ENCODE measurements around the gene RIMS3.

GRCh38 chr1:40699787-40700186 lies 34.3 kb upstream of the RIMS3 start:
- TF ChIP-seq CTCF (IDR thresholded peaks at IDR 0.05) (no peak), POLR2AphosphoS5 (IDR thresholded peaks at IDR 0.05) (no peak), EP300 (IDR thresholded peaks at IDR 0.05) (no peak)
